ENCODE data around the gene AHNAK. TPM values are rescaled to one million over a fixed set of nuclear protein-coding genes. Genes with fewer than 3 reads are reported as not detected.

The AHNAK gene
- total and polyA plus RNA-seq, 2 of the 8 experiments (the other 6 are each of a cell fraction or from before 2014, with no cell fraction given), result 2.0 to 5.8 TPM

- Histone ChIP-seq H2BK20ac (ENCODE audit: low read length) (no peak overlapping the region), H4K8ac (ENCODE audit: extremely low read depth, insufficient read depth, low read length) (no peak overlapping the region), H3K18ac (ENCODE audit: extremely low read depth, low read length) (no peak overlapping the region), H4K5ac (ENCODE audit: insufficient read length, low read depth, low read length) (no peak overlapping the region), H3K79me1 (ENCODE audit: low read depth, low read length) (0 out of 2 replicates have a peak, but pooled peaks cover 4% of the 10 kb centered on the region), H3K4ac (replicated peaks; ENCODE audit: insufficient read length, low read depth, low read length) (no peak overlapping the region), H3K27me3 (replicated peaks in 1 of 4; ENCODE audit: control insufficient read depth in 3 of 4, extremely low read depth in 1 of 4, insufficient read depth in 3 of 4, low read length in 3 of 4) (no peaks in the 10 kb centered on the region), H3K4me2 (ENCODE audit: insufficient read depth in 1 of 2, low read depth in 2 of 2, low read length in 2 of 2) (no peak overlapping the region), H3K23me2 (ENCODE audit: low read depth, low read length) (peaks cover 13% of the 10 kb centered on the region), H3K9ac (replicated peaks in 1 of 4; ENCODE audit: extremely low read depth in 1 of 4, low read depth in 3 of 4, low read length in 3 of 4) (no peak overlapping the region), H3K14ac (ENCODE audit: insufficient read length) (no peak overlapping the region), H2BK12ac (ENCODE audit: low read depth, low read length) (no peak overlapping the region), H3K23ac (ENCODE audit: insufficient read length) (no peak overlapping the region), H3K56ac (replicated peaks; ENCODE audit: insufficient read length, low read depth, low read length) (no peak overlapping the region), H3K36me3 (ENCODE audit: control insufficient read depth in 2 of 4, insufficient read depth in 4 of 4, low read length in 3 of 4) (peaks cover 17 to 35% (median 29%) of the 10 kb centered on the region in 4 experiments), H3K9me3 (ENCODE audit: insufficient read depth in 2 of 2, low read depth in 1 of 2, low read length in 1 of 2) (no peaks in the 10 kb centered on the region), H2AFZ (ENCODE audit: low read length) (no peak overlapping the region), H2BK120ac (replicated peaks; ENCODE audit: low read depth, low read length) (no peak overlapping the region), H3K4me3 (ENCODE audit: extremely low read depth in 1 of 4, insufficient read depth in 2 of 4, low read depth in 3 of 4, low read length in 4 of 4) (no peak overlapping the region), H3K27ac (ENCODE audit: low read depth, low read length) (no peak overlapping the region), H3K79me2 (ENCODE audit: control insufficient read depth in 1 of 2, insufficient read depth in 2 of 2, low read length in 2 of 2) (peaks cover 0 to 28% of the 10 kb centered on the region in 2 experiments), H4K20me1 (replicated peaks in 1 of 2; ENCODE audit: control insufficient read depth in 1 of 2, insufficient read depth in 2 of 2, low read length in 2 of 2) (peaks cover 0 to 11% of the 10 kb centered on the region in 2 experiments), H2AK5ac (ENCODE audit: low read depth, low read length) (no peak overlapping the region), H2BK5ac (ENCODE audit: low read depth, low read length) (no peak overlapping the region), H3K4me1 (replicated peaks in 1 of 4; ENCODE audit: control insufficient read depth in 3 of 4, insufficient read depth in 4 of 4, low read length in 3 of 4) (peaks cover 0 to 11% (median 7%) of the 10 kb centered on the region in 4 experiments; a peak in 4 of 7 replicates), H2BK15ac (ENCODE audit: low read length) (no peak overlapping the region), H4K91ac (replicated peaks; ENCODE audit: insufficient read length, low read length) (no peak overlapping the region)
- 91% methylated on average over 14 of the region's 14 CpGs; no CpG with 5 or more reads in 1 of the 2 experiments for WGBS, 2 experiments (ENCODE audit: extremely low coverage in 1 of 2, insufficient coverage in 1 of 2, insufficient read length in 1 of 2, insufficient replicate concordance in 2 of 2, low coverage in 1 of 2, low lambda C conversion rate in 2 of 2, missing lambda C conversion rate in 1 of 2)
- ChIA-PET POLR2A (ENCODE audit: partially characterized antibody) (interaction anchor here (1.2 to 20.7 kb wide), 7 partner anchors 13 to 219 kb away, joined by 3 to 336 read pairs (median 21); partner anchors contain the start of genes C11orf98, CSKMT and TUT1), CTCF (ENCODE audit: partially characterized antibody) (interaction anchor here (0.8 to 2.4 kb wide), 3 partner anchors 13 to 177 kb away, joined by 3 to 15 read pairs (median 4); no protein-coding TSS in a partner anchor)
- FAIRE-seq (no peak), DNase-seq (ENCODE audit: low read depth in 1 of 2, low spot score in 2 of 2) (no peak)
- TF ChIP-seq CEBPB (IDR thresholded peaks at IDR 0.05; ENCODE audit: low read depth, low read length), result no peak
- TF ChIP-seq SIN3A (conservative IDR thresholded peaks at IDR 0.05 in 1 of 2, IDR thresholded peaks at IDR 0.05 in 1 of 2; ENCODE audit: low read depth in 1 of 2, low read length in 2 of 2), result no peak
- TF ChIP-seq RFX5 (IDR thresholded peaks at IDR 0.05; ENCODE audit: borderline replicate concordance, low read depth, low read length), result no peak
- TF ChIP-seq KDM4A (IDR thresholded peaks at IDR 0.05; ENCODE audit: low read depth, low read length, severe bottlenecking), result no peak
- TF ChIP-seq TEAD4 (IDR thresholded peaks at IDR 0.05; ENCODE audit: low read depth, low read length), result no peak
- no peak for TF ChIP-seq BRCA1 (IDR thresholded peaks at IDR 0.05; ENCODE audit: low read depth, low read length)
- no peak for TF ChIP-seq CHD1 (IDR thresholded peaks at IDR 0.05; ENCODE audit: low read depth, low read length)
- no peak for TF ChIP-seq ASH2L (IDR thresholded peaks at IDR 0.05; ENCODE audit: low read length)
- TF ChIP-seq ATF2 (IDR thresholded peaks at IDR 0.05; ENCODE audit: low read length), result no peak
- TF ChIP-seq SP1 (IDR thresholded peaks at IDR 0.05; ENCODE audit: low read depth, low read length), result no peak
- no peak for TF ChIP-seq SRF (IDR thresholded peaks at IDR 0.05; ENCODE audit: low read depth, low read length)
- no peak for TF ChIP-seq HDAC2 (IDR thresholded peaks at IDR 0.05; ENCODE audit: borderline replicate concordance in 1 of 2, low read depth in 2 of 2, low read length in 2 of 2)
- TF ChIP-seq NRF1 (IDR thresholded peaks at IDR 0.05; ENCODE audit: low read depth, low read length), result no peak
These were observed 29.2 kb upstream of the AHNAK start for GRCh38 chr11:62575837-62576236.
